Measurements from ENCODE around the gene USP5. TPM values are rescaled to one million over a fixed set of nuclear protein-coding genes. Genes with fewer than 3 reads are reported as not detected.
A peak's percentile ranks its signal among the peaks of the same experiment; 100 is the strongest.

Gene USP5
- total and polyA plus RNA-seq, 12 donors, result 30.6 to 162 (median 113) TPM

- TF ChIP-seq, protein P1, sequence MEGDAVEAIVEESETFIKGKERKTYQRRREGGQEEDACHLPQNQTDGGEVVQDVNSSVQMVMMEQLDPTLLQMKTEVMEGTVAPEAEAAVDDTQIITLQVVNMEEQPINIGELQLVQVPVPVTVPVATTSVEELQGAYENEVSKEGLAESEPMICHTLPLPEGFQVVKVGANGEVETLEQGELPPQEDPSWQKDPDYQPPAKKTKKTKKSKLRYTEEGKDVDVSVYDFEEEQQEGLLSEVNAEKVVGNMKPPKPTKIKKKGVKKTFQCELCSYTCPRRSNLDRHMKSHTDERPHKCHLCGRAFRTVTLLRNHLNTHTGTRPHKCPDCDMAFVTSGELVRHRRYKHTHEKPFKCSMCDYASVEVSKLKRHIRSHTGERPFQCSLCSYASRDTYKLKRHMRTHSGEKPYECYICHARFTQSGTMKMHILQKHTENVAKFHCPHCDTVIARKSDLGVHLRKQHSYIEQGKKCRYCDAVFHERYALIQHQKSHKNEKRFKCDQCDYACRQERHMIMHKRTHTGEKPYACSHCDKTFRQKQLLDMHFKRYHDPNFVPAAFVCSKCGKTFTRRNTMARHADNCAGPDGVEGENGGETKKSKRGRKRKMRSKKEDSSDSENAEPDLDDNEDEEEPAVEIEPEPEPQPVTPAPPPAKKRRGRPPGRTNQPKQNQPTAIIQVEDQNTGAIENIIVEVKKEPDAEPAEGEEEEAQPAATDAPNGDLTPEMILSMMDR (IDR thresholded peaks at IDR 0.05), result no peak
- H3K4me1 ChIP-seq (replicated peaks in 1 of 2), result no peaks in the 10 kb centered on the region
- H3K4me3 ChIP-seq, result no peak within 1 kb of the TSS
- H3K9me3 ChIP-seq (replicated peaks in 1 of 3), result no peaks in the 10 kb centered on the region
- H3K36me3 ChIP-seq (replicated peaks in 1 of 2), result peaks cover 0 to 21% of the 10 kb centered on the region in 2 donors
- intact Hi-C loops (cut with DNase I), result no loop called here
- peak in 1 of 7 donors; percentile 77 for DNase-seq
- no peak within 1 kb of the TSS for H3K27ac ChIP-seq
- 68 to 84% (median 75%) methylated on average over 11 to 24 of the region's 24 CpGs for WGBS, 4 donors
- H3K27me3 ChIP-seq, result no peaks in the 10 kb centered on the region
These were observed 11.0 kb upstream of the USP5 start, which contains the start of gene GNB3 for GRCh38 chr12:6840761-6841515. Gene GNB3 (plus strand): TSS chr12:6840925. CDS start chr12:6841288, 363 bp downstream.

DNA sequence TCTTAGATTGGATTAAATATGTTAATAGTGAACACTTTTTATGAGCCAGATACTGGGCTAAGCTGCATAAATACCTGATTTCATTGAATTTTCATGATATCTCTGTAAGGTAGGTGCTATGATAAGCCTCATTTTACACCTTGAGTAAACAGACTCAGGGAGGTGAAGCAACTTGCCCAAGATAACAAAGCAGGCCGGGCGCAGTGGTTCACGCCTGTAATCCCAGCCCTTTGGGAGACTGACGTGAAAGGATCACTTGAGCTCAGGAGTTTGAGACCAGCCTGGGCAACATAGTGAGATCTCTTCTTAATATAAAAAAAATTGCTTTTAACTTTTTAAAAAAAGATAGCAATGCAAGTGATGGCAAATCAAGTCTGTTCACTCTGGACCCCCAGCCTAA lies 9.9 kb upstream of the USP5 start:
- TF ChIP-seq, protein P1 (IDR thresholded peaks at IDR 0.05), result no peak
- no peak for TF ChIP-seq POLR2A (IDR thresholded peaks at IDR 0.05)
- Histone ChIP-seq H3K27me3 (no peaks in the 10 kb centered on the region), H3K9me3 (replicated peaks in 1 of 3) (no peaks in the 10 kb centered on the region), H3K4me3 (no peak overlapping the region), H3K36me3 (replicated peaks in 1 of 2) (peaks cover 0 to 21% of the 10 kb centered on the region in 2 donors), H3K27ac (no peak overlapping the region), H3K4me1 (replicated peaks in 1 of 2) (no peaks in the 10 kb centered on the region)
- intact Hi-C loops (cut with DNase I), result no loop called here
- no peak for DNase-seq
- WGBS, 4 donors, result 86 to 100% (median 89%) methylated on average over 4 of the region's 4 CpGs

GRCh38 chr12:6843118-6843902 lies 8.6 kb upstream of the USP5 start:
- no peak overlapping the region for H3K27ac ChIP-seq
- peaks cover 0 to 11% of the 10 kb centered on the region in 2 donors for H3K36me3 ChIP-seq (replicated peaks in 1 of 2)
- no peaks in the 10 kb centered on the region for H3K4me1 ChIP-seq (replicated peaks in 1 of 2)
- WGBS, 4 donors, result 61 to 81% (median 77%) methylated on average over 13 to 16 of the region's 16 CpGs
- intact Hi-C loops (cut with DNase I), result no loop called here
- no peaks in the 10 kb centered on the region for H3K27me3 ChIP-seq
- no peaks in the 10 kb centered on the region for H3K9me3 ChIP-seq (replicated peaks in 1 of 3)
- no peak for DNase-seq
- H3K4me3 ChIP-seq, result no peak overlapping the region
- TF ChIP-seq, protein P1 (IDR thresholded peaks at IDR 0.05), result no peak
- TF ChIP-seq POLR2A (IDR thresholded peaks at IDR 0.05), result no peak

DNA sequence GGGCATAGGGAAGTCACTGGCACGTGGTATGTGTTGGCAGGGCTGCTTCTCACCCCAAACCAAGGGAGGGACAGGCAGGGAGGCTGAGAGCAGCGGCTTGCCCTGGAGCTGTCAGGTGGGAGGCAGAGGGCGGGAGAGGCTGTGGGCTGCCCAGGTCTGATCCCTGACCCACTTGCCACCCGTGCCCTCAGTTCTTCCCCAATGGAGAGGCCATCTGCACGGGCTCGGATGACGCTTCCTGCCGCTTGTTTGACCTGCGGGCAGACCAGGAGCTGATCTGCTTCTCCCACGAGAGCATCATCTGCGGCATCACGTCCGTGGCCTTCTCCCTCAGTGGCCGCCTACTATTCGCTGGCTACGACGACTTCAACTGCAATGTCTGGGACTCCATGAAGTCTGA lies 6.6 kb upstream of the USP5 start:
- Histone ChIP-seq H3K27me3 (no peaks in the 10 kb centered on the region), H3K9me3 (replicated peaks in 1 of 3) (no peaks in the 10 kb centered on the region), H3K36me3 (replicated peaks in 1 of 2) (no peaks in the 10 kb centered on the region), H3K27ac (no peak overlapping the region), H3K4me1 (replicated peaks in 1 of 2) (peaks cover 0 to 2% of the 10 kb centered on the region in 2 donors), H3K4me3 (no peak overlapping the region)
- intact Hi-C loops (cut with DNase I), result no loop called here
- no peak for DNase-seq
- TF ChIP-seq, protein P1 (IDR thresholded peaks at IDR 0.05), result no peak
- TF ChIP-seq POLR2A (IDR thresholded peaks at IDR 0.05), result no peak
- 89 to 93% (median 91%) methylated on average over 16 to 17 of the region's 17 CpGs for WGBS, 4 donors
